ENCODE data around the gene AGO1. TPM values are rescaled to one million over a fixed set of nuclear protein-coding genes. Genes with fewer than 3 reads are reported as not detected.

AGO1 gene
- total and polyA plus RNA-seq, 2 of the 13 experiments (the other 11 are each of a cell fraction or from before 2014, with no cell fraction given), result 9.2 to 18.6 TPM

DNA sequence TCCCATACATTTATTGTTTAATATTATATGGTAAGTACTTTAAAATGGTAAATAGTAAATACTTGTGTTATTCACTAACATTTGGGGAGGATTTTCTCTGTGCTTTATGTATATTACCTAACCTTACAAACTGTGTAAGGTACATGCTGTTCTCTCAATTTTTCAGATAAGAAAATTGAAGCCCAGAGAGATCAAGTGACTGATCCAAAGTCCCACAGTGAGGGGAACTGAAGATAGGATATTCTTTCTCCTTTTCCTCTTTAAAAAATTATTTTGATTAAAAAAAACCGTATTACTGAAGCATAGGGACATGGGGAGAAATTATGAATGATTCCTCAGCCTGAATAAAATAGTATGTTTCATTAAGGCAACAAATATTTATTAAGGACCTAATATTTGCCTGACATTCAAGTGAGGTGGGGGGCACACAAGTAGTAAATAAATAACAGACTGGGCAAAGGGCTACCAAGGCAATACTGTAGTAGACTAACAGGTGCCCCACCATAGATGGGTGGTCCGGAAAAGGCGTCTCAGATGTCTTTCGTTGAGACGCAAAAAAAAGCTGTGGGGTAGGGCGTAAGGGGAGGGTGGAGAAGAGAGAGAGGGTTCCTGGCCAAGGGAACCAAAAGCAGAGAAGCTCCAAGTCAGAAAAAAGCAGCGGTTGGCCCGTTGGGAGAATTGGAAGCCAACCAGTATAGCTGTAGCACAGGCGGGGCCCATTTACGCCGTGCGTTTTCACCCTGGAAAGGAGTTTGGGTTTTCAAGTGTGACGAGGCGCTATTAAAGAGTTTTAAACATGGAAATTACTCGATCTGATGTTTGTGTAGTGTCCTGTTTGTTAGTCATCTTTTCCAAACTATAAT lies 47.0 kb downstream of the AGO1 start (continued):
- TF ChIP-seq, protein P1, sequence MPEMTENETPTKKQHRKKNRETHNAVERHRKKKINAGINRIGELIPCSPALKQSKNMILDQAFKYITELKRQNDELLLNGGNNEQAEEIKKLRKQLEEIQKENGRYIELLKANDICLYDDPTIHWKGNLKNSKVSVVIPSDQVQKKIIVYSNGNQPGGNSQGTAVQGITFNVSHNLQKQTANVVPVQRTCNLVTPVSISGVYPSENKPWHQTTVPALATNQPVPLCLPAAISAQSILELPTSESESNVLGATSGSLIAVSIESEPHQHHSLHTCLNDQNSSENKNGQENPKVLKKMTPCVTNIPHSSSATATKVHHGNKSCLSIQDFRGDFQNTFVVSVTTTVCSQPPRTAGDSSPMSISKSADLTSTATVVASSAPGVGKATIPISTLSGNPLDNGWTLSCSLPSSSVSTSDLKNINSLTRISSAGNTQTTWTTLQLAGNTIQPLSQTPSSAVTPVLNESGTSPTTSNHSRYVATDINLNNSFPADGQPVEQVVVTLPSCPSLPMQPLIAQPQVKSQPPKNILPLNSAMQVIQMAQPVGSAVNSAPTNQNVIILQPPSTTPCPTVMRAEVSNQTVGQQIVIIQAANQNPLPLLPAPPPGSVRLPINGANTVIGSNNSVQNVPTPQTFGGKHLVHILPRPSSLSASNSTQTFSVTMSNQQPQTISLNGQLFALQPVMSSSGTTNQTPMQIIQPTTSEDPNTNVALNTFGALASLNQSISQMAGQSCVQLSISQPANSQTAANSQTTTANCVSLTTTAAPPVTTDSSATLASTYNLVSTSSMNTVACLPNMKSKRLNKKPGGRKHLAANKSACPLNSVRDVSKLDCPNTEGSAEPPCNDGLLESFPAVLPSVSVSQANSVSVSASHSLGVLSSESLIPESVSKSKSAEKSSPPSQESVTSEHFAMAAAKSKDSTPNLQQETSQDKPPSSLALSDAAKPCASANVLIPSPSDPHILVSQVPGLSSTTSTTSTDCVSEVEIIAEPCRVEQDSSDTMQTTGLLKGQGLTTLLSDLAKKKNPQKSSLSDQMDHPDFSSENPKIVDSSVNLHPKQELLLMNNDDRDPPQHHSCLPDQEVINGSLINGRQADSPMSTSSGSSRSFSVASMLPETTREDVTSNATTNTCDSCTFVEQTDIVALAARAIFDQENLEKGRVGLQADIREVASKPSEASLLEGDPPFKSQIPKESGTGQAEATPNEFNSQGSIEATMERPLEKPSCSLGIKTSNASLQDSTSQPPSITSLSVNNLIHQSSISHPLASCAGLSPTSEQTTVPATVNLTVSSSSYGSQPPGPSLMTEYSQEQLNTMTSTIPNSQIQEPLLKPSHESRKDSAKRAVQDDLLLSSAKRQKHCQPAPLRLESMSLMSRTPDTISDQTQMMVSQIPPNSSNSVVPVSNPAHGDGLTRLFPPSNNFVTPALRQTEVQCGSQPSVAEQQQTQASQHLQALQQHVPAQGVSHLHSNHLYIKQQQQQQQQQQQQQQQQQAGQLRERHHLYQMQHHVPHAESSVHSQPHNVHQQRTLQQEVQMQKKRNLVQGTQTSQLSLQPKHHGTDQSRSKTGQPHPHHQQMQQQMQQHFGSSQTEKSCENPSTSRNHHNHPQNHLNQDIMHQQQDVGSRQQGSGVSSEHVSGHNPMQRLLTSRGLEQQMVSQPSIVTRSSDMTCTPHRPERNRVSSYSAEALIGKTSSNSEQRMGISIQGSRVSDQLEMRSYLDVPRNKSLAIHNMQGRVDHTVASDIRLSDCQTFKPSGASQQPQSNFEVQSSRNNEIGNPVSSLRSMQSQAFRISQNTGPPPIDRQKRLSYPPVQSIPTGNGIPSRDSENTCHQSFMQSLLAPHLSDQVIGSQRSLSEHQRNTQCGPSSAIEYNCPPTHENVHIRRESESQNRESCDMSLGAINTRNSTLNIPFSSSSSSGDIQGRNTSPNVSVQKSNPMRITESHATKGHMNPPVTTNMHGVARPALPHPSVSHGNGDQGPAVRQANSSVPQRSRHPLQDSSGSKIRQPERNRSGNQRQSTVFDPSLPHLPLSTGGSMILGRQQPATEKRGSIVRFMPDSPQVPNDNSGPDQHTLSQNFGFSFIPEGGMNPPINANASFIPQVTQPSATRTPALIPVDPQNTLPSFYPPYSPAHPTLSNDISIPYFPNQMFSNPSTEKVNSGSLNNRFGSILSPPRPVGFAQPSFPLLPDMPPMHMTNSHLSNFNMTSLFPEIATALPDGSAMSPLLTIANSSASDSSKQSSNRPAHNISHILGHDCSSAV (CRISPR knock-in tag; IDR thresholded peaks at IDR 0.05; ENCODE audit: borderline replicate concordance), result no peak
- no peak for TF ChIP-seq KLF12 (CRISPR knock-in tag; IDR thresholded peaks at IDR 0.05; ENCODE audit: borderline replicate concordance)
- TF ChIP-seq NKX3-1 (CRISPR knock-in tag; IDR thresholded peaks at IDR 0.05), result no peak
- TF ChIP-seq ZNF883 (CRISPR knock-in tag; IDR thresholded peaks at IDR 0.05; ENCODE audit: not compliant biosample characterization), result no peak
- 0 out of 2 replicates have a peak, but pooled peaks have one; percentile 7 for TF ChIP-seq KMT2B (CRISPR knock-in tag; IDR thresholded peaks at IDR 0.05)
- no peak for TF ChIP-seq YY1 (IDR thresholded peaks at IDR 0.05; ENCODE audit: insufficient read depth, insufficient replicate concordance, low read depth, low read length)
- 0 out of 2 replicates have a peak, but pooled peaks have one; percentile 1 for TF ChIP-seq ZNF430 (CRISPR knock-in tag; IDR thresholded peaks at IDR 0.05)
- TF ChIP-seq RBM22 (optimal IDR thresholded peaks at IDR 0.05; ENCODE audit: low read length), result no peak
- TF ChIP-seq ATRX (CRISPR knock-in tag; IDR thresholded peaks at IDR 0.05; ENCODE audit: borderline replicate concordance), result no peak
- TF ChIP-seq, protein P2, sequence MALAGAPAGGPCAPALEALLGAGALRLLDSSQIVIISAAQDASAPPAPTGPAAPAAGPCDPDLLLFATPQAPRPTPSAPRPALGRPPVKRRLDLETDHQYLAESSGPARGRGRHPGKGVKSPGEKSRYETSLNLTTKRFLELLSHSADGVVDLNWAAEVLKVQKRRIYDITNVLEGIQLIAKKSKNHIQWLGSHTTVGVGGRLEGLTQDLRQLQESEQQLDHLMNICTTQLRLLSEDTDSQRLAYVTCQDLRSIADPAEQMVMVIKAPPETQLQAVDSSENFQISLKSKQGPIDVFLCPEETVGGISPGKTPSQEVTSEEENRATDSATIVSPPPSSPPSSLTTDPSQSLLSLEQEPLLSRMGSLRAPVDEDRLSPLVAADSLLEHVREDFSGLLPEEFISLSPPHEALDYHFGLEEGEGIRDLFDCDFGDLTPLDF (CRISPR knock-in tag; IDR thresholded peaks at IDR 0.05), result no peak
- TF ChIP-seq, protein P3, sequence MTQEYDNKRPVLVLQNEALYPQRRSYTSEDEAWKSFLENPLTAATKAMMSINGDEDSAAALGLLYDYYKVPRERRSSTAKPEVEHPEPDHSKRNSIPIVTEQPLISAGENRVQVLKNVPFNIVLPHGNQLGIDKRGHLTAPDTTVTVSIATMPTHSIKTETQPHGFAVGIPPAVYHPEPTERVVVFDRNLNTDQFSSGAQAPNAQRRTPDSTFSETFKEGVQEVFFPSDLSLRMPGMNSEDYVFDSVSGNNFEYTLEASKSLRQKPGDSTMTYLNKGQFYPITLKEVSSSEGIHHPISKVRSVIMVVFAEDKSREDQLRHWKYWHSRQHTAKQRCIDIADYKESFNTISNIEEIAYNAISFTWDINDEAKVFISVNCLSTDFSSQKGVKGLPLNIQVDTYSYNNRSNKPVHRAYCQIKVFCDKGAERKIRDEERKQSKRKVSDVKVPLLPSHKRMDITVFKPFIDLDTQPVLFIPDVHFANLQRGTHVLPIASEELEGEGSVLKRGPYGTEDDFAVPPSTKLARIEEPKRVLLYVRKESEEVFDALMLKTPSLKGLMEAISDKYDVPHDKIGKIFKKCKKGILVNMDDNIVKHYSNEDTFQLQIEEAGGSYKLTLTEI (CRISPR knock-in tag; conservative IDR thresholded peaks at IDR 0.05), result no peak
- TF ChIP-seq, protein P4, sequence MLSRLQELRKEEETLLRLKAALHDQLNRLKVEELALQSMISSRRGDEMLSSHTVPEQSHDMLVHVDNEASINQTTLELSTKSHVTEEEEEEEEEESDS (CRISPR knock-in tag; IDR thresholded peaks at IDR 0.05; ENCODE audit: borderline replicate concordance), result no peak
- no peak for TF ChIP-seq FOXP1 (IDR thresholded peaks at IDR 0.05)
- no peak for TF ChIP-seq FOXP1 (CRISPR knock-in tag; IDR thresholded peaks at IDR 0.05)
- TF ChIP-seq CREB1 (IDR thresholded peaks at IDR 0.05), result no peak
- TF ChIP-seq CREB1 (CRISPR knock-in tag; IDR thresholded peaks at IDR 0.05), result peak; percentile 48; the same call in 1 of the 2 replicates
- TF ChIP-seq ZNF431 (CRISPR knock-in tag; IDR thresholded peaks at IDR 0.05; ENCODE audit: borderline replicate concordance, low read depth), result 0 out of 2 replicates have a peak, but pooled peaks have one; percentile 4
- TF ChIP-seq MIER3 (CRISPR knock-in tag; IDR thresholded peaks at IDR 0.05; ENCODE audit: borderline replicate concordance), result no peak
- no peak for TF ChIP-seq ZNF891 (CRISPR knock-in tag; IDR thresholded peaks at IDR 0.05)
